Hepatocyte (in vitro differentiated cells): ENCODE measurements around the gene ESRP2. TPM values are rescaled to one million over a fixed set of nuclear protein-coding genes. Genes with fewer than 3 reads are reported as not detected.

ENCODE experiments used
- DNase-seq: peaks from one replicate; pipeline ENCODE4 v3.0.0-alpha.2; 2016; ENCODE audit warnings: low spot score
- H2AFZ ChIP-seq: fragments of 200-600 bp; sonication (generic); 2 replicates; pipeline ENCODE4 v1.6.0; 2016; ENCODE audit warnings: antibody characterized with exemption, mild to moderate bottlenecking
- H3K27ac ChIP-seq: fragments of 200-600 bp; sonication (generic); 2 replicates; pipeline ENCODE4 v1.5.1; 2016; ENCODE audit warnings: mild to moderate bottlenecking
- H3K27me3 ChIP-seq: fragments of 200-600 bp; sonication (generic); 2 replicates; pipeline ENCODE4 v1.6.1; 2016
- H3K36me3 ChIP-seq: fragments of 200-600 bp; sonication (generic); replicated peaks from 2 replicates; pipeline ENCODE4 v1.5.1; 2016; ENCODE audit warnings: low read depth; ENCODE audit not compliant: insufficient read depth
- H3K4me1 ChIP-seq: fragments of 200-600 bp; sonication (generic); 2 replicates; pipeline ENCODE4 v1.5.1; 2016; ENCODE audit warnings: mild to moderate bottlenecking, moderate library complexity; ENCODE audit not compliant: insufficient read depth
- H3K4me2 ChIP-seq: fragments of 200-600 bp; sonication (generic); 2 replicates; pipeline ENCODE4 v1.6.0; 2016
- H3K4me3 ChIP-seq: fragments of 200-600 bp; sonication (generic); 2 replicates; pipeline ENCODE4 v1.5.1; 2016; ENCODE audit warnings: mild to moderate bottlenecking
- H3K79me2 ChIP-seq: fragments of 200-600 bp; sonication (generic); 2 replicates; pipeline ENCODE4 v1.6.0; 2017; ENCODE audit warnings: mild to moderate bottlenecking
- H3K9me2 ChIP-seq: fragments of 200-600 bp; sonication (generic); replicated peaks from 2 replicates; pipeline ENCODE4 v1.6.0; 2017; ENCODE audit warnings: mild to moderate bottlenecking; ENCODE audit not compliant: insufficient read depth
- H3K9me3 ChIP-seq: fragments of 200-600 bp; sonication (generic); 2 replicates; pipeline ENCODE4 v1.5.1; 2016; ENCODE audit warnings: low read depth, mild to moderate bottlenecking
- H4K20me1 ChIP-seq: fragments of 200-600 bp; sonication (generic); 2 replicates; pipeline ENCODE4 v1.6.0; 2016; ENCODE audit warnings: mild to moderate bottlenecking; ENCODE audit not compliant: insufficient read depth, poor library complexity, severe bottlenecking
- EZH2 ChIP-seq: fragments of 200-600 bp; sonication (generic); IDR thresholded peaks from 2 replicates; pipeline ENCODE4 v1.6.1; 2016; ENCODE audit warnings: antibody characterized with exemption, mild to moderate bottlenecking, borderline replicate concordance
- EZH2phosphoT487 ChIP-seq: fragments of 200-600 bp; sonication (generic); IDR thresholded peaks from one replicate; pipeline ENCODE4 v1.6.1; 2018; ENCODE audit warnings: antibody characterized with exemption, mild to moderate bottlenecking, low read depth, moderate library complexity; ENCODE audit not compliant: unreplicated experiment, severe bottlenecking
- WGBS: methylation state at CpG from one replicate; pipeline ENCODE4 v1.1.6; 2016; ENCODE audit warnings: low lambda C conversion rate; ENCODE audit errors: missing lambda C conversion rate; 5-methylcytosine and 5-hydroxymethylcytosine counted together
- polyA plus RNA-seq: library from polyadenylated mRNA; unstranded; fragments of >200 nt; fragmentation: Nextera tagmentation; extraction: Ambion mirVana; gene quantifications from 2 replicates; pipeline ENCODE4 v1.2.1, GENCODE V29; 2016
- total RNA-seq: library from RNA; depleted of rRNA; stranded (reverse); fragments of >200 nt; gene quantifications from 2 replicates; pipeline ENCODE4 v1.2.3, GENCODE V29; 2014
- TF ChIP-seq, protein P1 (sequence below): fragments of 200-600 bp; sonication (generic); IDR thresholded peaks from 2 replicates; pipeline ENCODE4 v1.5.1; 2016; ENCODE audit warnings: antibody characterized with exemption, mild to moderate bottlenecking; ENCODE audit not compliant: poor library complexity

Gene ESRP2
- total and polyA plus RNA-seq, 2 experiments from 2014 or later: 39.5 to 52.4 TPM

DNA sequence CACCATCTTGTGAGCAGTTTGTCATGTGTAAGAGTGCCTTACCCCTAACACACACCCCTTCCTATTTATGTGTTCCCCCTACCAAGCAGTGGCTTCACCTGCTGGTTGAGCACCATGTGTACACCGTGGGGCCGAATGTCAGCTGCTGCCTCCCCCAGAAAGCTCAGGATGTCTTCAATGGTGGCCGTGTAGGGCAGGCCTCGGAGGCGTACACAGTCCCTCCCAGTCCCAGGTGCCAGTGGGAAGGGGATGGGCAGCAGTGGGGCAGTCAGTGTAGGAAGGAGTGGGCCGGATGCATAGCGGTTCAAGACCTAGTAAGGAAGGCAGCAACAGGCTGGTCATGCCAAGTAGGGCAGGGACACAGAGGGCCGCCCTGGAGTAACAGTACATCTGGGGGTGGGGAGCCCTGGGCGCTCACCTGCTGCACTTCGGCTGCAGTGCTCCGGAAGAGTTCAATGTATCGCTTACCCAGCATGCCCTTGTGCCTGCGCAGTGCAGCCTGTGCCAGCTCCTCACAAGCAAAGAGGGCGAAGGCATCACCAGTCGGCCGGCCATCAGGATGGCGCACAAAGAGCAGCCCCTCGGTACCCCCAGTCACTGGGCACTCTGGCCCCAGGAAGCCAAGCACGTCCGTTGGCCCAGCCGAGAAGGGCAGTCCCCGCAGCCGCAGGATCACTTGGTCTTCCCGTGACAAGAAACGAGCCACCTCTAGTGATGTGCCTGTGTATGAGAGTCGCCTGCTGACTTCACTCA is 4.4 kb downstream of the ESRP2 start:
- DNase-seq: no peak
- Histone ChIP-seq H3K4me1 (peaks cover 33% of the 10 kb centered on the region), H3K27me3 (no peaks in the 10 kb centered on the region), H3K4me3 (no peak overlapping the region), H3K79me2 (peaks cover 28% of the 10 kb centered on the region), H3K9me2 (no peaks in the 10 kb centered on the region), H3K9me3 (no peaks in the 10 kb centered on the region), H4K20me1 (peaks cover 9% of the 10 kb centered on the region), H2AFZ (no peak overlapping the region), H3K36me3 (no peaks in the 10 kb centered on the region), H3K4me2 (no peak overlapping the region), H3K27ac (no peak overlapping the region)
- WGBS: 95% methylated on average over 26 of the region's 26 CpGs
- no peak for TF ChIP-seq EZH2phosphoT487
- TF ChIP-seq, protein P1, sequence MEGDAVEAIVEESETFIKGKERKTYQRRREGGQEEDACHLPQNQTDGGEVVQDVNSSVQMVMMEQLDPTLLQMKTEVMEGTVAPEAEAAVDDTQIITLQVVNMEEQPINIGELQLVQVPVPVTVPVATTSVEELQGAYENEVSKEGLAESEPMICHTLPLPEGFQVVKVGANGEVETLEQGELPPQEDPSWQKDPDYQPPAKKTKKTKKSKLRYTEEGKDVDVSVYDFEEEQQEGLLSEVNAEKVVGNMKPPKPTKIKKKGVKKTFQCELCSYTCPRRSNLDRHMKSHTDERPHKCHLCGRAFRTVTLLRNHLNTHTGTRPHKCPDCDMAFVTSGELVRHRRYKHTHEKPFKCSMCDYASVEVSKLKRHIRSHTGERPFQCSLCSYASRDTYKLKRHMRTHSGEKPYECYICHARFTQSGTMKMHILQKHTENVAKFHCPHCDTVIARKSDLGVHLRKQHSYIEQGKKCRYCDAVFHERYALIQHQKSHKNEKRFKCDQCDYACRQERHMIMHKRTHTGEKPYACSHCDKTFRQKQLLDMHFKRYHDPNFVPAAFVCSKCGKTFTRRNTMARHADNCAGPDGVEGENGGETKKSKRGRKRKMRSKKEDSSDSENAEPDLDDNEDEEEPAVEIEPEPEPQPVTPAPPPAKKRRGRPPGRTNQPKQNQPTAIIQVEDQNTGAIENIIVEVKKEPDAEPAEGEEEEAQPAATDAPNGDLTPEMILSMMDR: no peak
- no peak for TF ChIP-seq EZH2

DNA sequence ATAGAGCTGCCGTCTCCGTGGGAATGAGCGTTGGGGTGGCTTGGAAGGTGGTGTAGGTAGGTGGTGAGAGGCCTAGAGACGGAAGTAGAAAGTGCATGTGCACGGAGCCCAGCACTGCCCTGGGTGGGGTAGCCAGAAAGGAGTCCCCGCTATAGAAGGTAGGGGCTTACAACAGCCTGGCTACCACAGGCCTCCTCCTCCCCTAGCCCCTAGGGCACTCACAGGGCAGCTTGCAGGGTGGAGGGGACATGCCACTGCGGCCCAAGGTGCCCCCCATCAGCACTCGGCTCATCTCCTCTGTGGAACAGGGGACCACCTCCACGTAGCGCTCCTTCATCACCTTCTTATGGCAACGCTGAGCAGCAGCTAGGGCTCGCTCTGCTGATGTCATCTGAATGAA is 5.0 kb downstream of the ESRP2 start:
- Histone ChIP-seq H3K4me3 (no peak overlapping the region), H3K9me3 (no peaks in the 10 kb centered on the region), H3K4me1 (peaks cover 29% of the 10 kb centered on the region), H4K20me1 (peaks cover 9% of the 10 kb centered on the region), H3K4me2 (no peak overlapping the region), H3K27ac (no peak overlapping the region), H3K79me2 (peaks cover 28% of the 10 kb centered on the region), H3K36me3 (no peaks in the 10 kb centered on the region), H2AFZ (no peak overlapping the region), H3K27me3 (no peaks in the 10 kb centered on the region), H3K9me2 (no peaks in the 10 kb centered on the region)
- 92% methylated on average over 12 of the region's 12 CpGs for WGBS
- DNase-seq: no peak
- no peak for TF ChIP-seq EZH2phosphoT487
- no peak for TF ChIP-seq EZH2
- TF ChIP-seq, protein P1: no peak

DNA sequence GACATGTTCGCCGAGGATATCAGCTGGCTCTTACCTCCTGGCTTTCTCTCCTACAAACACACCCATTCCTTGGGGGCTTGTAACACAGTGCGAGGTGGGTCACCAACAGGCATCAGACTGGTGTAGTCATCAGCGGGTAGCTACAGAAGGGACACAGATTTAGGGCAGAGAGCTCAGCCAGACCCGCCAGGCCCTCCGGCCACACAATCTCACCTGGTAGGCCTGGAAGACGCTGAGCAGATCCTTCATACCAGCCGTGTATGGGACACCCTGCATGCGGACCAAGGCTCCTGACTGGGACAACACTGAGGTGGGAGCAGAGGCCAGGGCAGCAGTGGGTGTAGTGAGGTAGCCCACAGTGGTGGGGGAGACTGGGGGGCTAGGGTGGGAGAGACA is 5.8 kb downstream of the ESRP2 start:
- peaks cover 29% of the 10 kb centered on the region for H3K4me1 ChIP-seq
- no peaks in the 10 kb centered on the region for H3K9me3 ChIP-seq
- no peaks in the 10 kb centered on the region for H3K9me2 ChIP-seq
- no peak overlapping the region for H2AFZ ChIP-seq
- no peak overlapping the region for H3K4me2 ChIP-seq
- peaks cover 24% of the 10 kb centered on the region for H3K79me2 ChIP-seq
- no peaks in the 10 kb centered on the region for H3K36me3 ChIP-seq
- no peak for TF ChIP-seq EZH2phosphoT487
- TF ChIP-seq, protein P1: no peak
- TF ChIP-seq EZH2: no peak
- no peaks in the 10 kb centered on the region for H3K27me3 ChIP-seq
- 94% methylated on average over 9 of the region's 9 CpGs for WGBS
- peaks cover 9% of the 10 kb centered on the region for H4K20me1 ChIP-seq
- no peak overlapping the region for H3K4me3 ChIP-seq
- DNase-seq: no peak
- peak overlapping the region; percentile 24 for H3K27ac ChIP-seq
